Ishikawa (cell line): ENCODE results near the gene ZSCAN1.

Experiments used
- CEBPB ChIP-seq: IDR thresholded peaks from 2 replicates; pipeline ENCODE4 v1.6.1; 2012
- EGR1 ChIP-seq: IDR thresholded peaks from 2 replicates; pipeline ENCODE4 v1.6.1; 2012
- NFIC ChIP-seq: IDR thresholded peaks from 2 replicates; pipeline ENCODE4 v1.6.1; 2012
- TAF1 ChIP-seq: IDR thresholded peaks from 2 replicates; pipeline ENCODE4 v1.6.1; 2012; ENCODE audit warnings: low read depth, mild to moderate bottlenecking
- TEAD4 ChIP-seq: IDR thresholded peaks from 2 replicates; pipeline ENCODE4 v1.6.1; 2012

- TF ChIP-seq CEBPB = no peak
- no peak for TF ChIP-seq TEAD4
- TF ChIP-seq NFIC = no peak
- no peak for TF ChIP-seq EGR1
- no peak for TF ChIP-seq TAF1
Observed at GRCh38 chr19:58033741-58034476, at the start of gene ZSCAN1.
